OCI-LY3 (cell line): Measurements from ENCODE around the gene FRMD4A.

Experiments
- EZH2phosphoT487 ChIP-seq: fragments of 200-600 bp; shearing (Covaris generic); IDR thresholded peaks from 2 replicates; pipeline ENCODE4 v1.6.1; 2018; ENCODE audit warnings: antibody characterized with exemption, mixed run types, low read depth
- TF ChIP-seq, protein P1 (sequence below): fragments of 200-600, 300-600 bp; sonication (generic); IDR thresholded peaks from 2 replicates; pipeline ENCODE4 v1.5.1; 2014; ENCODE audit warnings: antibody characterized with exemption, low read length, low read depth

DNA sequence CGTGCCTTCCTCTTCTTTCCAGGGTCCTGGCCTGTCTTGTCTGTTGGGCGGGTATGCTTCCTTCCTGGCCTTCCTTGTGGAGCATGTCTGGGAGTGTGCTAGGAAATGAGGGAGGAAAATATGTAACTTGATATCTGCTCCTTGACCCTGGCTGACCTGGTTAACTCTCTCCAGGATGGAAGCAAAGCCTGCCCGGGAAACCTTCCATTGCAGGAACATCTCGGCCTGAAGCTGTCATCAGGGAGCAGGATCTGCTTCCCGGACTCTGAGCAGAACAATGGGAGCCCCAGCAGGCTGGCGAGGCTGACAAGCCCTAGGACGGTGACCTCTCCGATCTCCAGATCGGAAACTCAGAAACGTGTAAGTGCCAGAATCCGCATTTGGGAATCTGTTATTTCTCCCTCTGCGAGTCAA is 340.3 kb downstream of the FRMD4A start:
- TF ChIP-seq, protein P1, sequence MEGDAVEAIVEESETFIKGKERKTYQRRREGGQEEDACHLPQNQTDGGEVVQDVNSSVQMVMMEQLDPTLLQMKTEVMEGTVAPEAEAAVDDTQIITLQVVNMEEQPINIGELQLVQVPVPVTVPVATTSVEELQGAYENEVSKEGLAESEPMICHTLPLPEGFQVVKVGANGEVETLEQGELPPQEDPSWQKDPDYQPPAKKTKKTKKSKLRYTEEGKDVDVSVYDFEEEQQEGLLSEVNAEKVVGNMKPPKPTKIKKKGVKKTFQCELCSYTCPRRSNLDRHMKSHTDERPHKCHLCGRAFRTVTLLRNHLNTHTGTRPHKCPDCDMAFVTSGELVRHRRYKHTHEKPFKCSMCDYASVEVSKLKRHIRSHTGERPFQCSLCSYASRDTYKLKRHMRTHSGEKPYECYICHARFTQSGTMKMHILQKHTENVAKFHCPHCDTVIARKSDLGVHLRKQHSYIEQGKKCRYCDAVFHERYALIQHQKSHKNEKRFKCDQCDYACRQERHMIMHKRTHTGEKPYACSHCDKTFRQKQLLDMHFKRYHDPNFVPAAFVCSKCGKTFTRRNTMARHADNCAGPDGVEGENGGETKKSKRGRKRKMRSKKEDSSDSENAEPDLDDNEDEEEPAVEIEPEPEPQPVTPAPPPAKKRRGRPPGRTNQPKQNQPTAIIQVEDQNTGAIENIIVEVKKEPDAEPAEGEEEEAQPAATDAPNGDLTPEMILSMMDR = no peak
- no peak for TF ChIP-seq EZH2phosphoT487
